Measurements from ENCODE around the gene NRGN.
"Not testable (repeated sequence)": the region's sequence is repeated elsewhere in the genome, so short reads cannot be mapped to it uniquely, and the experiment has no call there.

The NRGN gene

DNA sequence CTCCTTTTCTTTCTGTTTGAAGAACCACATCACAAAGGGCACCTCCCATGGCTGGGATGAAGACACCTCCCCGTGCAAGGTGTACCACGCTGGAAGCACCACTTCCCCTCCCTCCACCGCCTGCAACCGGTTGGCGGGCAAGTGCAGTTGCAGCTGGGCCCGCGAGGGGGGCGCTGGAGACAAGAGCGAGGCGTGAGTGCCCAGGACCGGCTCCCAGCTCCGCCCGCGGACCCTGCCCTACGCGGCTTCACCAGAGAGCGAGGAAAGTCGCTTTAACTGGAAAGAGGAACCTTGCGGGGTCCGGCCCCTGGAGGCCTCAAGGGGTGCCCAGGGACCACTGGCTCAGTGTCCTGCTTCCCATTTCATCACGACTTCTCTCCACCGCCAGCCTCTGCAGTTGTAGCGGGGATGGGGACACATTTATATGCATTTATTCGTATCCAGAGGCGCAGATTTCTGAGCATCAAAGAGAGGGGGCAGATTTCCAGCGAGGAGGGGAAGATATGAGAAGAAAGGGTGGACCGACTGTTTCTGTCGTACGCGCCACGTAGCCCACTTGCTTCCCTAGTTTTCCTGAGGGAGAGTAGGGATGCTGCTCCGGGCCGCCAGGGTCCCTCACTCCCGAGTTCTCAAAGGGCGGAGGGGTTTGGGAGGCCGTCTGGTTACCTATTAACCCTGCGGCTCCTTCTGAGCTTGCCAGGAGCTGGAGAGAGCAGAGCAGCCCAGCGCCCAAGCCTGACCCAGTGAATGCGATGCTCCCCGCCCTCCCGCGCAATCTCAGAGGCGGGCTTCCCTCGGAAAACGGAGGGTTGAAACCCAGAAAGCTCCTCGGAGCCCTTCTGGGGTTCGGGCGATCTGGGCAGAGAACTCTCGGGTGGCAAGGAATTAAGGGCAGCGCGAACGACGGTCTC is 18.9 kb downstream of the NRGN start:
- no peaks in the 10 kb centered on the region for H3K9me3 Mint-ChIP-seq
- H3K4me1 Mint-ChIP-seq, result peaks cover 27% of the 10 kb centered on the region
- DNase-seq (peak; percentile 76), ATAC-seq (peak; percentile 58)
- H3K27me3 Mint-ChIP-seq, result peaks cover 48% of the 10 kb centered on the region
- H3K27ac Mint-ChIP-seq, result no peak overlapping the region
- H3K4me3 Mint-ChIP-seq, result peak overlapping the region; percentile 65
- no peaks in the 10 kb centered on the region for H3K36me3 Mint-ChIP-seq (ENCODE audit: low read depth)

DNA sequence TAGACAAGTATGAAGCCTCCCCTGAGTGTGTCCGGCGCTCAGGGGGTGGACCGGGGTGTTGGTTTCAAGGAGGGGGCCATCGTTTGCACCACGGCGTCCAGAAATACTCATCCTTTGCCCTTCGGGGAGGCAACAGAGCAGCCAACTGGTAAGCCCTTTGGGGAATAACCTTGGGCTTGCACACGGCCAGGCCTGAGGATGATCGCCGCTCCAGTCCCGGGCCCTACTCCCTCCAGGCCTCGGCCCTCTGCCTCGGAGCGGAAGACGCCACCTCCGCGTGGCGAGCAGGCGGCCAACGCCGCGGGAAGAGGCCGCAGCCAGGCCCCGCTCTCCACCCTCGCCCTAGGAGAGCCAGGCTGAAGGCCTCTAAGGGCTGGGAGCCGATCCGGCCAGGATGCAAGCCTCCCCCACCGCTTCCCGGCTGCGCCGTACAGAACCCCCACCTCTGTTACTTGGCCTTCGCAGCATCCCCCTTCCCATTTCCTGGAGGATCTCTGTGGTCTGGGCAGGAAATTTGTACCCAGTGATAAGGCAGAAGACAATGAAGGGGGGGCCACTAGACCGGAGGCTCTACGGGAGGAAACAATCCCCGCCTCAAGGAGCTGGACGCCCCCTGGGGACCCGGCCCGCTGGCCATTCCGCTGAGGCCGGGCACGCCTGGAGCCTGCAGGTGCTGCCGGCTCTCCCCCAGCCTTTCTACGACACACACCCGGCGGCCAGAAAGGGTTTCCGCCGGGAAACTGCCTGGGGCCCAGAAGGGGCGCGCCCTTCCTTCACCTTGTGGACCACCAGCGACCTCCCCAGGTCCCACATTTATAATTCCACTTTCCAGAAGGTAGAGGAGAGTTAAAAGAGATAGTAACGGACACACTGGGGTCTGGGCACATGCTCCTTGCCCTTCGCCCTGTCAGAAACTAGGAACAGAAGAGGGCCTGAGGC is 19.8 kb downstream of the NRGN start:
- H3K4me3 Mint-ChIP-seq, result peak overlapping the region; percentile 26
- no peak for DNase-seq

DNA sequence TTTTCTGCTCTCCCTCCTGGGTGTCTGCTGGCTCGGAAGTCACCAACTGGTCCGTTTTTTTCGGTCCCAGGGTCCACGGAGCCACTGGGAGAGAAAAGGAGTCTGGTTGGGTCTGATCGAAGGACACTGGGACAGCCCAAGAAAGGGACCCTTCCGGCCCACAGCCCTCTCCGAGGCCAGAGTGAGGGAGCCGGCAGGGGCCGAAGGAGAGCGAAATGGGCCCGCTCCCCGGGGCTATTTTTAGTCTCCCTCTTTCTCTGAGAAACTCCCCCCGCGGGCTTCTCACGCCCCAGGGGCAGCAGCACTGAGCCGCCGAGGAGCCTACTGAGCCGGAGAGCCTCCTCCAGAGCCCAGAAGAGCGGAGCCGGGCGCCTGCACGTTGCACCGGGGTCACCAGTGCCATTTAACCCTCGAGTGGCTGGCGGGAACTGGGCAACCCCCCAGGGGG is 20.5 kb downstream of the NRGN start:
- H3K27me3 Mint-ChIP-seq, result peaks cover 48% of the 10 kb centered on the region
- H3K4me1 Mint-ChIP-seq, result peaks cover 27% of the 10 kb centered on the region
- H3K36me3 Mint-ChIP-seq (ENCODE audit: low read depth), result no peaks in the 10 kb centered on the region

More for the DNA sequence above, 19.8 kb downstream of the NRGN start:
- Mint-ChIP-seq H3K9me3 (no peaks in the 10 kb centered on the region), H3K4me1 (peaks cover 27% of the 10 kb centered on the region), H3K27ac (no peak overlapping the region), H3K36me3 (ENCODE audit: low read depth) (no peaks in the 10 kb centered on the region), H3K27me3 (peaks cover 48% of the 10 kb centered on the region)
- ATAC-seq, result no peak

GRCh38 chr11:124760806-124761205 is 21.1 kb downstream of the NRGN start:
- H3K36me3 Mint-ChIP-seq (ENCODE audit: low read depth), result no peaks in the 10 kb centered on the region
- H3K27me3 Mint-ChIP-seq, result peaks cover 47% of the 10 kb centered on the region
- peak overlapping the region; percentile 48 for H3K4me3 Mint-ChIP-seq
- ATAC-seq, result no peak
- H3K27ac Mint-ChIP-seq, result no peak overlapping the region
- no peaks in the 10 kb centered on the region for H3K9me3 Mint-ChIP-seq
- peaks cover 27% of the 10 kb centered on the region for H3K4me1 Mint-ChIP-seq
- no peak for DNase-seq

More for the DNA sequence above, 20.5 kb downstream of the NRGN start:
- Mint-ChIP-seq H3K4me3 (peak overlapping the region; percentile 48), H3K27ac (no peak overlapping the region), H3K9me3 (no peaks in the 10 kb centered on the region)
- ATAC-seq (no peak), DNase-seq (no peak)

- ATAC-seq (no peak), DNase-seq (peak; percentile 41)
- H3K4me3 Mint-ChIP-seq, result peak overlapping the region; percentile 66
- no peaks in the 10 kb centered on the region for H3K36me3 Mint-ChIP-seq (ENCODE audit: low read depth)
- H3K4me1 Mint-ChIP-seq, result peaks cover 27% of the 10 kb centered on the region
- no peaks in the 10 kb centered on the region for H3K9me3 Mint-ChIP-seq
- H3K27ac Mint-ChIP-seq, result no peak overlapping the region
- H3K27me3 Mint-ChIP-seq, result peaks cover 40% of the 10 kb centered on the region
Observed at GRCh38 chr11:124761301-124762104, 21.8 kb downstream of the NRGN start.

- H3K9me3 Mint-ChIP-seq, result no peaks in the 10 kb centered on the region
- peaks cover 27% of the 10 kb centered on the region for H3K4me1 Mint-ChIP-seq
- peaks cover 2% of the 10 kb centered on the region for H3K36me3 Mint-ChIP-seq (ENCODE audit: low read depth)
- DNase-seq, result peak; percentile 76
- H3K27ac Mint-ChIP-seq, result no peak within 1 kb of the TSS
- H3K27me3 Mint-ChIP-seq, result peaks cover 37% of the 10 kb centered on the region
- peak; percentile 70 for ATAC-seq
- H3K4me3 Mint-ChIP-seq, result peak within 1 kb of the TSS; percentile 83
Observed at GRCh38 chr11:124762105-124762623, 22.4 kb downstream of the NRGN start, which contains the start of gene ESAM. Gene ESAM, minus strand, starts transcription at chr11:124762290. Its CDS starts 136 bp downstream, at chr11:124762154.

- peak; percentile 18 for ATAC-seq
- Mint-ChIP-seq H3K27me3 (peaks cover 32% of the 10 kb centered on the region), H3K27ac (no peak overlapping the region), H3K4me1 (peaks cover 27% of the 10 kb centered on the region), H3K36me3 (ENCODE audit: low read depth) (peaks cover 2% of the 10 kb centered on the region), H3K9me3 (no peaks in the 10 kb centered on the region), H3K4me3 (peak overlapping the region; percentile 83)
- no peak for DNase-seq
Observed at GRCh38 chr11:124762624-124763155, 22.9 kb downstream of the NRGN start.

DNA sequence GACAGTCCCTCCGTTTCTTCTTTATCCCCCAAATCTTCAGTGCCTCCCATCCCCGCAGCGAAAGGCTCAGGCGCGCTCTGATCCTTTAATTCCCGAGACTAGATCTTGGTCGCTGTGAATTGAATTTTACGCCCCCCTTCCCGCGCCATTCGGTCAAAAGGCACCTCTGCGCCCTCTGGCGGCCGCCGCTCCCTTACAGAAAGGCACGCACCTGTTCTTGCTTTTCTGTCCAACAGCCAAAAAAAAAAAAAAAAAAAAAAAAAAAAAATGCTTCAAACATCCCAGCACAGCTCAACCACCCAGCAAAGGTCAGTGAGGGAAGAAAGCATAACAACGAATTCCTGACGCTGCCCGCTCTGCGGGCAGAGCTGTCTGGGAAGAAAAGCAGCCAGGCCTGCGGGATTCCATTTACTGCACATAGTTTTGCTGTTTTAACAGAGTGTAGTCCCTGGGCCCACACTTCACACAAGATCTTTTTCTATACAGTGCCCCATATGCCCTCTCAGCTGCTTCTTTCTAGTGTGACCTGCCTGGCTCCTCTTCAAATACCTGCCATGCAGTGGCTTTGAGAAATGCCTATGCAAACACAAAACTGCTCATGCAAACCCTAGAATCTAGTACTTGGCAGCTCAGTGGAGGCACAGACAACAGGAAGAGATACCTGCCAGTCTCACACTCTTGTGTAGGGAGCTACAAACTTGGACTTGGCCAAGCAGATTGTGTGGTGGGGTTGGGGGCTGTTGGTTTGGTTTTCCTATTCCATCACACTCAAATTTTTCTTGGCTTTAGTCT is 23.6 kb downstream of the NRGN start:
- Mint-ChIP-seq H3K27ac (no peak overlapping the region), H3K4me3 (peak overlapping the region; percentile 83), H3K36me3 (ENCODE audit: low read depth) (peaks cover 3% of the 10 kb centered on the region), H3K9me3 (no peaks in the 10 kb centered on the region), H3K4me1 (peaks cover 23% of the 10 kb centered on the region), H3K27me3 (peaks cover 25% of the 10 kb centered on the region)
- ATAC-seq, result peak; percentile 37
- DNase-seq, result peak; percentile 91

DNA sequence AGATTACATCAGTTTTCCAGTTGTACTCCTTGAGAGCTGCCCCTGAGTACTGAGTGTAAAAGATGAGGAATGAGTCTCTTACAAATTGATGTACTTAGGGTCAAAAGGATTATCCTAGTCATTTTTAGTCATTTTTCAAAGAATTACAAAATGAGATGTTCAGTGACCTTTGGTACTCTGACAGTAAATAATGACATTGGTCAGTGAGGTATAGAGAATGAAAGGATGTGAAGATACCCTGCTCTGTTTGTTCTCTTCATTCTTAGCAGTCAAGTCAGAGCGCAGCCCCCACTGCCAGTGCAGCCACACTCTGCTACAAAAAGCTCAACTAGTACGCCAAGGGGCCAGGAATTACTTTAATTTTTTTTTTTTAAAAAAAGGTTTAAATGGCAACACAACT is 26.4 kb downstream of the NRGN start:
- H3K4me1 Mint-ChIP-seq, result peaks cover 11% of the 10 kb centered on the region
- DNase-seq (no peak), ATAC-seq (no peak)
- no peaks in the 10 kb centered on the region for H3K9me3 Mint-ChIP-seq
- H3K4me3 Mint-ChIP-seq, result no peak overlapping the region
- H3K27ac Mint-ChIP-seq, result no peak overlapping the region
- H3K36me3 Mint-ChIP-seq (ENCODE audit: low read depth), result peaks cover 7% of the 10 kb centered on the region
- peaks cover 6% of the 10 kb centered on the region for H3K27me3 Mint-ChIP-seq

DNA sequence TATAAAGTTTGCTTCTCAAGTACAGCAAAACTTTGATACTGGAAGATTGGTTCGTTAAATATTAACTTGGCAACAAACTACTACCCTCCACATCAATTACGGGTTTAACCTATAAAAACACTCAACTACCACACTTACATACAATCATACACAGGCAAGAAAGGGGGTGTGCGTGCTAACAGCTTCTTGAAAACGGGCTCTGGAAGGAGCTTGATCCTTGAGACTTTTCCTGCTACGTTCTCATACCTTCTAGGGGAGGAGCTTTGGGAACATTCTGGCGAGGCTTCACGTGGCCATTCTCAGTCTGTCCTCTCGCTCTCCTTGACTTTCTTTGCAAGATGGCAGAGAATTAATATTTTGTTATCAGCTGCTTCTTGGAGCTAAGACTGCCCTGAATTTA is 29.2 kb downstream of the NRGN start:
- Mint-ChIP-seq H3K27me3 (no peaks in the 10 kb centered on the region), H3K36me3 (ENCODE audit: low read depth) (peaks cover 21% of the 10 kb centered on the region), H3K4me1 (peaks cover 3% of the 10 kb centered on the region), H3K9me3 (no peaks in the 10 kb centered on the region), H3K4me3 (no peak overlapping the region), H3K27ac (no peak overlapping the region)
- no peak for ATAC-seq
- no peak for DNase-seq

DNA sequence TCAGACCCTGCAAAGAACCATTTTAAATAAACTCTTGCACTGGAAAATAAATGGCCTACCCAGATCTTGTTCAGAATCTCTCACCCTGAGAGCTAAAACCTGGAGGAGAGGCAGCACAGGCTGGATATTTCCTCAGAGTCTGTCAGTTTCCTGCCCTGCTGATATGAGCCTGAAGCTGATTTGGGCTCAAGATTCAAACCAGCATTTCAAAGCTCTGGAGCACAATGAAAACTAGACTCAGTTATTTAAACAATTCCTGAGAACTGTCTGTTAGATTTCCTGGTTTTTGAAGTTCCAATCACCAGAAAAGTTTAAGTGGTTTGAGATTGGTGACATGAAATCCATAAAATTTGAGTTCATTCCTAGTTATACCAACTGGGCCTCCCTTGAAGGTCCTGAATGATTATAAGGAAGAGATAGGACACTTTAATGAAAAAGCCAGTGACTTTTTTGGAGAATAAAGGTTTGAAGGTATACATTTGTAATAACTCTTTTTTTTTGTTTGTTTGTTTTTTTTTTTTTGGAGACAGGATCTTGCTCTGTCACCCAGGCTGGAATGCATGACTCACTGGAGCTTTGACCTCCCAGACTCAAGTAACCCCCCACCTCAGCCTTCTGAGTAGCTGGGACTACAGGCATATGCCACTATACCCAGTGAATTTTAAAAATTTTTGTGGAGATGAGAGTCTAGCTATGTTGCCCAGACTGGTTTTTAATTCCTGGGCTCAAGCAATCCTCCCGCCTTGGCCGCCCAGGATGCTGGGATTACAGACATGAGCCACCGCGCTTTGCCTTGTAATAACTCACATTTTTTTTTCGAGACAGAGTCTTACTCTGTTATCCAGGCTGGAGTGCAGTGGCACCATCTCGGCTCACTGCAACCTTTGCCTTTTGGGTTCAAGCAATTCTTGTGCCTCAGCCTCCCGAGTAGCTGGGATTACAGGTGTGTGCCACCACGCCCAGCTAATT is 30.3 kb downstream of the NRGN start:
- Mint-ChIP-seq H3K27me3 (no peaks in the 10 kb centered on the region), H3K27ac (no peak overlapping the region), H3K4me1 (peaks cover 3% of the 10 kb centered on the region), H3K36me3 (ENCODE audit: low read depth) (peaks cover 21% of the 10 kb centered on the region), H3K4me3 (no peak overlapping the region), H3K9me3 (no peaks in the 10 kb centered on the region)
- DNase-seq (no peak), ATAC-seq (no peak)

DNA sequence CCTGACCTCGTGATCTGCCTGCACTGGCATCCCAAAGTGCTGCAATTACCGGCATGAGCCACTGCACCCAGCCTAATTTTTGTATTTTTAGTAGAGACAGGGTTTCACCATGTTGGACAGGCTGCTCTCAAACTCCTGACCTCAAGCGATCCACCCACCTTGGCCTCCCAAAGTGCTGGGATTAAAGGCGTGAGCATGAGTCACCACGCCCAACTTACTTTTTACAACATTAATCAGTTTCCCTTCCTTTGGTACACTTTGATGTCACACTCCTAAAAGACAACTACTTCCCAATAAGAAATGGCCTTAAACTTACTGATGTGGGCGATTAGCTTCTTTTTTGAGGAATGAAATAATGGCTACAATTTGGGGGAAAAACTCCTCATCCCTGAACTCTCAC is 31.2 kb downstream of the NRGN start:
- H3K9me3 Mint-ChIP-seq, ATAC-seq, H3K4me3 Mint-ChIP-seq, H3K27ac Mint-ChIP-seq, H3K27me3 Mint-ChIP-seq, DNase-seq, H3K4me1 Mint-ChIP-seq: not testable (repeated sequence)
- H3K36me3 Mint-ChIP-seq (ENCODE audit: low read depth), result peaks cover 21% of the 10 kb centered on the region
